Stimulated activated effector memory CD8-positive, alpha-beta T cell treated with anti-CD3 and anti-CD28 coated beads, Interleukin-12 subunit alpha, Interleukin-12 subunit beta, amount 100 ng/mL, for 72 hours (primary cell): ENCODE data around the gene TRAPPC3.
A peak's percentile ranks its signal among the peaks of the same experiment; 100 is the strongest.

Source experiments
- ATAC-seq: fragments of 150-1000 bp; cut with Tn5 transposase; 2 replicates; pipeline ENCODE4 v1.10.0; 2021
- DNase-seq, 2 donors: peaks; one replicate each; pipeline ENCODE4 v3.0.0; 2021 to 2022; ENCODE audit warnings: low spot score in 2 of 2
- H3K27ac Mint-ChIP-seq: one replicate; pipeline ENCODE4 v1.8.0; 2022; ENCODE audit warnings: mild to moderate bottlenecking, mixed read lengths
- H3K36me3 Mint-ChIP-seq: one replicate; pipeline ENCODE4 v1.8.0; 2022; ENCODE audit warnings: mild to moderate bottlenecking, mixed read lengths
- H3K4me1 Mint-ChIP-seq: one replicate; pipeline ENCODE4 v1.8.0; 2022; ENCODE audit warnings: mixed read lengths
- H3K4me3 Mint-ChIP-seq: one replicate; pipeline ENCODE4 v1.8.0; 2022; ENCODE audit warnings: mild to moderate bottlenecking, mixed read lengths
- H3K9me3 Mint-ChIP-seq: one replicate; pipeline ENCODE4 v1.8.0; 2022; ENCODE audit warnings: mixed read lengths

TRAPPC3 gene

DNA sequence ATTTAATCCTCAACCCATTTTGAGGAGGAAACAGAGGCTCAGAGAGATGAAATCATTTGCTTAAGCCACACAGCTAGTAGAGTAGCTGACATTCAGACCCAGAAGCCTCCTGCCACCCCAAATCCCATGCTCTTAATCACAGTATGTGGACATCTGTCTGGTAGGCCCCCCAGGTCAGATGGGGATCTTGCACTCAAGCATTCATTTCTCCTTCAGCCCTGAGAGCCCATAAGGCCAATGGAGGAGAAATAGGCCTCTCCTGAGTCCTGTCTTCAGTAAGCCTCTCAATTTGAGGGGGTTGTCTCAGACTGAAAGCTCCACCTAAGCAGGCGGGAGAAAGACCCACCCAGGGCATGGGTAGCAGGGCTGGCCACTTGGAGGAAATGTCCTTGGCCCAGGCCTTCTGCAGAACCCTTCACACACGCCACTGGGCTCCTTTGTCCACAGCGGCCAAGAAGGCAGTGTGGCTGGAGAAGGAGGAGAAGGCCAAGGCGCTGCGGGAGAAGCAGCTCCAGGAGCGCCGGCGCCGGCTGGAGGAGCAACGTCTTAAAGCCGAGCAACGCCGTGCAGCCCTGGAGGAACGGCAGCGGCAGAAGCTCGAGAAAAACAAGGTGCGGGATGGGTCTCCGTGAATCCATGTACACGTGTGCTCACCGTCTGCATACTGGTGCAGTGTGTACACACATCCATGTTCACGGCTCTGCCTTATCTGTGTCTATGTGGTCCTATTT is 22.9 kb upstream of the TRAPPC3 start:
- H3K4me3 Mint-ChIP-seq = no peak overlapping the region
- DNase-seq = no peak
- peaks cover 16% of the 10 kb centered on the region for H3K4me1 Mint-ChIP-seq
- peak overlapping the region; percentile 65 for H3K27ac Mint-ChIP-seq
- no peak for ATAC-seq
- peaks cover 88% of the 10 kb centered on the region for H3K36me3 Mint-ChIP-seq
- H3K9me3 Mint-ChIP-seq = no peaks in the 10 kb centered on the region

DNA sequence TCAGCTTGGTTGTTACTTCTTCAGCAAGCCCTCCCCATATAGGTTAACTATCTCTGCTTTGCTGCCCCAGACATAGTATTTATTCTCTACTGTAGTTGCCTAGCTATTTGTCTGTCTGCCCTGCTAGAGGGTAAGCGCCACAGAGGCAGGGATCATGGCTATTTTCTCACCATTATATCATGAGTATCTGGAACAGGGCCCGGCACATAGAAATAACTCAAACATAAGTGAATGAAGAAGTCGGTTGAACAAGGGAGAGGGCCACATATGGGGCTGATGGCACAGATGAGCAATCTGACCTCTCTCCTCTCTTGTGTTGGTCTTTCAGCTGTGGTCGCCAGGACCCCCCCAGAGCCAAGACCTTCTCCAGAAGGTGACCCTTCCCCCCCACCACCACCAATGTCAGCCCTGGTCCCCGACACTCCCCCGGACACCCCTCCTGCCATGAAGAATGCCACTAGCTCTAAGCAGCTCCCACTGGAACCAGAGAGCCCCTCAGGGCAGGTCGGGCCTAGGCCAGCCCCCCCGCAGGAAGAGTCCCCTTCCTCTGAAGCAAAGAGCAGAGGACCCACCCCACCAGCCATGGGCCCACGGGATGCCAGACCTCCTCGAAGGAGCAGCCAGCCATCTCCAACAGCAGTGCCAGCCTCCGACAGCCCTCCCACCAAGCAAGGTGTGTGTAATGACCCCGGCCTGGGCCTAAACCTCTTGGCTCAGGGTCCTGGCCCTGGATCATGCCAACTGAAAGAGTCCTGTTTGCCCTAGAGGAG is 21.5 kb upstream of the TRAPPC3 start:
- Mint-ChIP-seq H3K4me1 (peaks cover 30% of the 10 kb centered on the region), H3K9me3 (no peaks in the 10 kb centered on the region), H3K36me3 (peaks cover 91% of the 10 kb centered on the region), H3K4me3 (no peak overlapping the region), H3K27ac (peak overlapping the region; percentile 86)
- no peak for ATAC-seq
- DNase-seq = no peak

DNA sequence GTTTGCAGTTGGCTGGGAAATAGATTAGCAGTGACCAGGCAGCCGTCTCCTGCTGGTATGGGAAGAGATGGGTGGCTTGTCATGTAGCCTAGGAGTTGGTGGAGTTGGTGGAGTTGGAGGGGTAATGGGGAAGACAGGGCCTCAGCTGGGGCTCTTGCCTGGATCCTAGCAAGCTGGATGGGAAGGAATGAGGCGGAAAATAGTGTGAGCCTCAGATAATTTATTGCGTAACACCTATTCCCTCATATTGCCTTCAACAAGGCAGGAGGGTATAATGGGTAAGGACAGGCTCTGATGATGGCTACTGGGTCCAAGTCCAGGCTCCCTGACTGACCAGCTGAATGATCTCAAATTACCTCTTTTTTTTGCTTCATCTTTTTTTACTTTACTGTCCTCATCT is 19.2 kb upstream of the TRAPPC3 start:
- Mint-ChIP-seq H3K27ac (peak overlapping the region; percentile 17), H3K36me3 (peaks cover 87% of the 10 kb centered on the region), H3K4me3 (no peak overlapping the region), H3K4me1 (peaks cover 40% of the 10 kb centered on the region), H3K9me3 (no peaks in the 10 kb centered on the region)
- DNase-seq (no peak), ATAC-seq (no peak)

DNA sequence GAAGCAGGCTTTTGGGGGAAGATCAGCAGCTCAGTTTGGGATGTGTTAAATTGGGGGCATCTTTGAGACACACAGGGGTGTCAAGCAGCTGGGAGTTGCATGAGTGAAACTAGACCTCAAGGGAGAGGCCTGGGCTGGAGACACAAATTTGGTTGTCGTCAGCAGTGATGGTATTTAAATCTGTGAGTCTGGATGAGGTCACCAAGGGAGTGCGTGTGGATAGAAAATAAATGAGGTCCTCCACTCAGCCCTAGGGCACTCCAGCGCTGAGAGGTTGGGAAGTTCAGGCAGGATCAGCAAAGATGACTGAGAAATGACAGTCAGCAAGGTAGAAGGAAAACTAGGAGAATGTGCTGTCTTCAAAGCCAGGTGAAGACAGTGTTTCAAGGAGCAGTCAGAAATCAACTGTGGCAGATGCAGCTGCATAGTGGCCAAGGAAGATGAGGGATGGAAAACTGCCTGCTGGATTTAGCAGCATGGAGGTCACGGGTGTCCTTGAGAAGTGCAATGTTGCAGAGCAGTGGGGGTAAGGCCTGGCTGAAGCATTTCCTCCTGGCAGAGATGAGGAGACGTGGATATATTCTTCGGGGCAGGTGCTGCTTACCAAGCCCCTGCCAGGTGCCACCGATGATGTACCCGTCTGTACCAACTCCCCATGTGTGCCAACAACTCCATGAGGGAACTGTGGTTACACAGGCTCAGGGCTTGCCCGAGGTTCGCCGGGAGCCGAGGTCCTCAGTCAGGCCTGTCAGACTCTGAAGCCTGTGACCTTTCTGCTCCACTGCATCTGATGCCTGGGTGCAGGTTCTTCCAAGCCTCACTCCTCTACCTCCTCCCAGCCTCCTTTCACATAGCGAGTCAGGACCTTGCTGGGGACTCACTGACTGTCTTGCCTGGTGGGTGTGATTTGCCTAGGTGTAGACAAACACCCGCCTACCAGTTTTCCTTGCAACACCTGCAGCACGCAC is 17.9 kb upstream of the TRAPPC3 start:
- peaks cover 48% of the 10 kb centered on the region for H3K4me1 Mint-ChIP-seq
- H3K36me3 Mint-ChIP-seq = peaks cover 76% of the 10 kb centered on the region
- DNase-seq = no peak
- no peak for ATAC-seq
- peak overlapping the region; percentile 77 for H3K27ac Mint-ChIP-seq
- no peak overlapping the region for H3K4me3 Mint-ChIP-seq
- H3K9me3 Mint-ChIP-seq = no peaks in the 10 kb centered on the region

DNA sequence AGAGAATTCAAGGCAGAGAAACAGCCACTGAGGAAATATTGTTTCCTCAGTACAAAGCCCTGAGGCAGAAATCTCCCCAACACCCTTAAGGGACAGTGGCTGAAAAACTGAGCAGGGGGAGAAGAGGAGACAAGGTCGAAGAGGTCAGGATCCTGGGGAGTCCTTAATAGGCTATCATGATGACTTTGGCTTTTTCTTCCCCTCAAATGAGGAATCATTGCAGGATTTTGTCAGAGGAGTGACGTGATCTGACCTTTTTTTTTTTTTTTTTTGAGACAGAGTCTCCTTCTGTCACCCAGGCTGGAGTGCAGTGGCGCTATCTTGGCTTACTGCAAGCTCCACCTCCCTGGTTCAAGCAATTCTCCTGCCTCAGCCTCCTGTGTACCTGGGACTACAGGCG is 16.9 kb upstream of the TRAPPC3 start:
- no peak overlapping the region for H3K4me3 Mint-ChIP-seq

DNA sequence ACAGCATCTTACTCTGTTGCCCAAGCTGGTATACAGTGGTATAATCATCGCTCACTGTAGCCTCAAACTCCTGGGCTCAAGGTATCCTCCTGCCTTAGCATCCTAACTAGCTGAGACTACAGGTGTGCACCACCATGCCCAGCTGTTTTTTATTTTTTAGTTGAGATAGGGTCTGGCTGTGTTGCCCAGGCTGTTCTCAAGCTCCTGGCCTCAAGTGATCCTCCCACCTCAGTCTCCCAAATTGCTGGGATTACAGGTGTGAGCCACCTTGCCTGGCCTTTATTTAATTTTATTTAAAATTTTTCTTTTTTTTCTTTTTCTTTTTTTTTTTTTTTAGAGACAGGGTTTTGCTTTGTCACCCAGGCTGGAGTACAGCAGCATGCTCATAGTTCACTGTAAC is 15.9 kb upstream of the TRAPPC3 start:
- H3K9me3 Mint-ChIP-seq = no peaks in the 10 kb centered on the region
- peak overlapping the region; percentile 61 for H3K27ac Mint-ChIP-seq
- H3K36me3 Mint-ChIP-seq = peaks cover 59% of the 10 kb centered on the region
- DNase-seq (no peak), ATAC-seq (no peak)
- no peak overlapping the region for H3K4me3 Mint-ChIP-seq
- H3K4me1 Mint-ChIP-seq = peaks cover 60% of the 10 kb centered on the region

More for the DNA sequence above, 16.9 kb upstream of the TRAPPC3 start:
- Mint-ChIP-seq H3K9me3 (no peaks in the 10 kb centered on the region), H3K4me1 (peaks cover 59% of the 10 kb centered on the region), H3K36me3 (peaks cover 69% of the 10 kb centered on the region), H3K27ac (peak overlapping the region; percentile 77)
- ATAC-seq (no peak), DNase-seq (no peak)

DNA sequence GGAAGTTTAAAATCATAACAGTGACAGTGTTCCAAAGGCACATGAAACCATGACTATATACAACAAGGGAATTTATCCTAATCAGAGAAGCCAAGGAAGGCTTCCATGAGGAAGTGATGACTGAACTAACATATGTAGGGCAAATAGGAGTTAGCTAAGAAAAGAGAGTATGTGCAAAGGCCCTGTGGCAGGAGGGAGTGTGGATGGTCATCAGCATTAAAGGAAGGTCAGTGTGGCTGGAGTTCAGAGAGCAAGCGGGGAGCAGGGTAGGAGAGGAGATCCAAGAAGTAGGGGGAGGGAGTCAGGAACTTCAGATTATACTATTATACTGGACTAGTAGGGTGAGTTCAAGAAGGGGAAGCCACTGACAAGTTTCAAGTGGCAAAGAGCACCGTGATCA is 15.1 kb upstream of the TRAPPC3 start:
- Mint-ChIP-seq H3K27ac (peak overlapping the region; percentile 61), H3K4me3 (no peak overlapping the region)
- no peak for ATAC-seq

DNA sequence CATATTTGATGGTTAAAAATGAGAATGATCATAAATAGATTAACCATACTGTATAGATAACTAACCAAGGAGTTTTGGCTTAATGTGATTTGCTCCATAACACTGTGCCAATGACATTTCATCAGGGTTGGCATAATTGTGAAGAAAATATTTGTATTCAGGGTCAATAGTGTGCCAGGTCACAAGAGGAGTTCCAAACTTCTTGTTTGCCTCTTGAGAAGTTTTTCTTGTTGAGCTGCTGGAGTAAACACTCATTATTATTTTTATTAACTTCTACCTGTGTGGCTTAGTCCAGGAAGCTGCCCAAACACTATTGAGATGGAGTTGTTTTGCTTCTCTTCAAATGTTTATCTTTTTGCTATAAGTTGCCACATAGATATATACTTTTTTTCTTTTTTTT is 14.1 kb upstream of the TRAPPC3 start:
- Mint-ChIP-seq H3K36me3 (peaks cover 54% of the 10 kb centered on the region), H3K27ac (peak overlapping the region; percentile 98), H3K4me3 (no peak overlapping the region), H3K9me3 (no peaks in the 10 kb centered on the region), H3K4me1 (peaks cover 69% of the 10 kb centered on the region)
- ATAC-seq (no peak), DNase-seq (no peak)

More for the DNA sequence above, 15.1 kb upstream of the TRAPPC3 start:
- Mint-ChIP-seq H3K9me3 (no peaks in the 10 kb centered on the region), H3K4me1 (peaks cover 66% of the 10 kb centered on the region), H3K36me3 (peaks cover 59% of the 10 kb centered on the region)
- DNase-seq = no peak

DNA sequence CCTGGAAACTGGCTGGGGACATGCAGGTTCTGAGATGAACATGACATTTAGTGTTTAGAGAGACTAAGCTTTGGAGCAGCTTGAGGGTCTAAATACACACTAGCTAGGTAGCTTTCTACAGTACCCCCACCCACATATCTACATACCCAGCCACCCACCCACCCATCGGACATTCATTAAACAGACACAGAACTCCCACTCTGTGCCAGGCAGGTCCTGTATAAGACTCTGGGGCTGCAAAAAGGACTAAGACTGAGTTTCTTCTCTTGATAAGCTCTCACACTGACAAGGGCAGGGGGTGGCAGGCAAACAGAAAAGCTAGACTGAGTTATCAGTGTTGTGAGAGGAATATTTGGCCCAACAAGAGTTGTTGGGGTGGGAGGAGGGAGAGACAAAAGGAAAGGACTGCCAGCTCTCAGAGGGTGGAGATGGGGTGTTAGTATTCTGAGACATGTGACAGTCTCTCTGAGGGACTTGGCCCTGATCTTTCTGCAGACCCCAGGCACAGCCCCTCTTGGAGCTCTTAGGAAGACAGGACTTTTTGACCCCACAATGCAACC is 13.5 kb upstream of the TRAPPC3 start:
- Mint-ChIP-seq H3K36me3 (peaks cover 58% of the 10 kb centered on the region), H3K9me3 (no peaks in the 10 kb centered on the region), H3K4me1 (peaks cover 72% of the 10 kb centered on the region), H3K27ac (peak overlapping the region; percentile 98), H3K4me3 (peak overlapping the region; percentile 88)
- ATAC-seq = no peak
- DNase-seq = no peak

DNA sequence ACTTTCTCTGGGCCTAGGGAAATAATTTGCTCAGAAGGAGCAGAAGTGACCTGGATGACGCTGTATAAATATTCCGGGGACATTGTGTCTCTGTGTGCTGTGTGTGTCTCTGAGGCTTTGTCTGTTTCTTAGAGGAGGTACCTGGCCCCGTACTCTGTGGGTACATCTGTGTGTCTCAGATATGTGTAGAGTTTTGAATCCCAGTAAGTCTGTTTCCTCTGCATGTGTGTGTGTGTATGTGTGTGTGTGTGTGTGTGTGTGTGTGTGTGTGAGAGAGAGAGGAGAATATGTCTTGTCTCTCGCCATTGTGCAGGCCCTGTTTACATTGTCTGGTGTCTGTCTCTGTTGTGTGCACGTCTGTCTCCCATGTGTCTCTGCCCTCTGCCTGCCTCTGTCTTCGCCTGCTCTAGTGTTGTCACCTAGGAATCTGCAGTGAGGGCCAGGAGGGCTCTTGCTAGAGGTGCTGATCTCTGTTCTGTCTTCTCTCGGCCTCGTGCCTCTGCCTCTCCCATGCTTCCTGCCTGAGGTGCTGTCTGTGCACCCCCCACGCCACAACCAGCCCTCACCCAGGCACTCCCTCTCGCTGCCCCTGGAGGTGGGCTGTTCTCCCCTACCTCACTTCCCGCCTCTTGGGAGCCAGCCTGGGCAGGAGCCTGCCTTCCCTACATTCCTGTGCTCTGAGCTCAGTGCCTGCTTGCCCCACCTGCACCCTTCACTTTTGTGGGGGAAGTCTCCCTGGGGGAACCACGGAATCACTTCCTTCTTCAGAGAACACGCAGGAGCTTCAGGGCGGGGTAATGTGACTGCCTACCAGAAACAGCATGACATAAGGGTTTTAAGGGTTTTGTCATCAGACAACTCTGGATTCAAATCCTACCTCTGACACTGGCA is 12.6 kb upstream of the TRAPPC3 start:
- Mint-ChIP-seq H3K36me3 (peaks cover 60% of the 10 kb centered on the region), H3K4me3 (peak overlapping the region; percentile 88), H3K4me1 (peaks cover 74% of the 10 kb centered on the region), H3K9me3 (no peaks in the 10 kb centered on the region), H3K27ac (peak overlapping the region; percentile 98)
- ATAC-seq (peak; percentile 63), DNase-seq (peak; percentile 21 to 64)

DNA sequence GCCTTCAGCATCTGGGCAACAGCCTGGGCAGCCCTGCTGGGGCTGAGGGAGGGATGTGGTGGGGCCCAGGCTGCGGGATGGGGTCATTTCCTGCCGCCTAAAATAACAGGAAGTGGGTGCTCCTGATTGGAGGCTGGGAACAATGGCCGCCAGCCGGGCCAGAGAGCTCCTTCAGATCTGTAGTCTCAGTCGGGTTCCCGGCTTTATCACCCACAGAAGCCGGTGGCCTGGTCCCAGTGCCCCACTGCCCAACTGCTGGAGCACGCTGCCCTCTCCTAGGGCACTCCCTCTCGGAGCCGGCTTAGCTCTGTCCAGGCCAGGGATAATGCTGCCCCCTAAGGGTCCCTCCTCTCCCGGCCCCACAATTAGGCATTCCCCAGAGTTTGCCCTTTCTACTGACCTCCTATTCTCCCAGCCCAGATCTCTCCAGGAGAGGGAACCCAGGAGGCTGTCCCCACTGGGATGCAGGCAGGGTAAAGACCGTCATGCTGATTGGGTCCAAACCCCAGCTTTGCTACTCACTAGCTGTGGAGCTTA is 11.7 kb upstream of the TRAPPC3 start:
- peaks cover 51% of the 10 kb centered on the region for H3K36me3 Mint-ChIP-seq

DNA sequence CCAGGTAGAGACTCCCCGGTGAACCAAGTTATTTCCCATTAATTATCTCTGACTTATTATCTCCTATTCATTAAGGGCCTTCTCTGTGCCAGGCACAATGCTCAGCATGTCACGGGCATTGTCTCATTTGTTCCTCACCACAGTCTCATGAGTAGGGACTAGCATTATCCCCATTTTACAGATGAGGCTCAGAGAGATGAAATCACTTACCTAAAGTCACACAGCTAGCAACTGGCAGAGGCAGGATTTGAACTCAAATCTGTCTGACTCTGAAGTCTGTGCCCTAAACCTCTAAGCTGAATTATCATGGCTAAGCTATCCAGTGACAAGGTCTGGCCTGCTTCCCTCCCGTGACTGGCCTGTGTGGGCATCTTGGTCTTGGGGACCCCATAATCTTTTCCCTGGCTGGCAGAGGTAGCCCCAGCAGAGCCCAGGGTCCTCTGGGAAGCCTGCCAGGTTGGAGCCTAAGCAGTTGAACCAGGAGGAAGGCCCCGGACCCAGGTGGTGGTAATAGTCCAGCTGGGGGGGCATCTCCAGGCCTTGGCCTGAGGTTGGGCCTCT is 11.2 kb upstream of the TRAPPC3 start:
- H3K27ac Mint-ChIP-seq = peak overlapping the region; percentile 98
- no peak for ATAC-seq
- no peak for DNase-seq
- no peaks in the 10 kb centered on the region for H3K9me3 Mint-ChIP-seq
- peaks cover 63% of the 10 kb centered on the region for H3K4me1 Mint-ChIP-seq
- peaks cover 45% of the 10 kb centered on the region for H3K36me3 Mint-ChIP-seq
- peak overlapping the region; percentile 88 for H3K4me3 Mint-ChIP-seq

More for the DNA sequence above, 11.7 kb upstream of the TRAPPC3 start:
- H3K4me1 Mint-ChIP-seq = peaks cover 66% of the 10 kb centered on the region
- H3K9me3 Mint-ChIP-seq = no peaks in the 10 kb centered on the region
- peak overlapping the region; percentile 88 for H3K4me3 Mint-ChIP-seq
- DNase-seq = peak; percentile 56 to 80
- H3K27ac Mint-ChIP-seq = peak overlapping the region; percentile 98
- peak; percentile 72 for ATAC-seq

DNA sequence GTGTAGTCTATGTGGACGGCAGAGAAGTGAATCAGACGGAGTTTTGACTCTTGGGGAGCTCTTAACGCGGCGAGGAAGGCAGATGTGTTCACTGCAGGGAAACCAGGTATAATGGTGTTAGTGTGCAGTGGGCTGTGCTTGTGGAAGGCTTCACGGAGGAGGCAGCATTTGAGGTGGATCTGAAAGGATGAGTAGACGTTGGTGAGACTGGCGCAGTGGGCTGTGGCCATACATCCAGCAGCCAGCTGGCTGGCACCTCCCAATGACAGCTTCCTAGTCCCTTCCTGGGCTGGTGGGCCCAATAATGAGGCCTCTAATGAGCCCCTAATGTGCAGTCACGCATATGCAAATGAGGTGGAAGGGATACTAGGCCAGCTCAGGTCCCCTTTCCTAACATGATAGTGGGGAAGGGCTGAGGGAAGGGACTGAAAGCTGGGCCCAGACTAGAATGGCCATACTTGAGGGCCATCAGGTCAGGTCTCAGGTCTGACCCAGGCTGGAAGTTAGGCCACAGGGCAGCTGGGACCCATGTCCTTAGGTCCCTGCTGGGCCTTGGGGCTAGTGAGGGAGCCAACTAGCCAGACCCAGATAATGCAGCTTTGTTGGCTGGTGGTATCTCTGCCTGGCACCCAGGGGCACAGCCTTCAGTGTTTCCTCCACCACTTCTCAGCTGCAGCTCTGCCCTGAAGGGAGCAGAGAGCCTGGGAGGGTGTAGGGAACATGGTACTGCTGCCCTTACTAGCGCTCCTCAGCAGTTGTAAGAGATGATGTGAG is 10.5 kb upstream of the TRAPPC3 start:
- Mint-ChIP-seq H3K9me3 (no peaks in the 10 kb centered on the region), H3K4me3 (peak overlapping the region; percentile 88), H3K36me3 (peaks cover 42% of the 10 kb centered on the region), H3K27ac (peak overlapping the region; percentile 98), H3K4me1 (peaks cover 68% of the 10 kb centered on the region)
- DNase-seq (no peak), ATAC-seq (no peak)
